Endothelial cell of umbilical vein (primary cell): ENCODE data around the gene BRSK1. TPM values are rescaled to one million over a fixed set of nuclear protein-coding genes. Genes with fewer than 3 reads are reported as not detected.

Source experiments
- BruUV-seq: library from RNA; stranded (reverse); fragments of 400-500 nt; replicated peaks from 2 replicates; lab custom pipeline; 2021; lab: Mats Ljungman, UMichigan
- CTCF ChIA-PET: fragments of 300-600, 350-600 bp; sonication (Branson Sonifier 250); formaldehyde crosslinking; loops from one replicate; lab custom pipeline; 2021; ENCODE audit warnings: antibody characterized with exemption, inconsistent platforms; lab: Charles Lee
- POLR2A ChIA-PET: fragments of 300-600, 350-600 bp; sonication (Branson Sonifier 250); formaldehyde crosslinking; loops from one replicate; lab custom pipeline; 2021; ENCODE audit warnings: antibody characterized with exemption, inconsistent platforms; lab: Charles Lee
- DNase-seq: peaks from one replicate; pipeline ENCODE4 v3.0.0-alpha.2; 2011; ENCODE audit warnings: low read depth, low spot score
- FAIRE-seq: peaks from 2 replicates; lab custom pipeline; 2011; peaks lifted over from hg19 to GRCh38; lab: Jason Lieb, UNC
- H2AFZ ChIP-seq: 2 replicates; pipeline ENCODE4 v1.6.0; 2012; ENCODE audit warnings: low read depth, low read length, control low read depth, inconsistent platforms
- H3K27ac ChIP-seq: 2 replicates; pipeline ENCODE4 v1.5.1; 2011; ENCODE audit warnings: low read depth, mild to moderate bottlenecking, control low read depth, low read length, moderate library complexity; ENCODE audit not compliant: insufficient read depth
- H3K27me3 ChIP-seq, 2 experiments: 2 replicates each; pipeline versions ENCODE4 v1.6.0 to v1.6.1; 2011; ENCODE audit warnings: low read length in 2 of 2, mixed read lengths in 1 of 2; ENCODE audit not compliant: control insufficient read depth in 2 of 2, insufficient read depth in 2 of 2
- H3K36me3 ChIP-seq, 2 experiments: 2 replicates in 1 of 2; 3 replicates in 1 of 2; pipeline ENCODE4 v1.5.1; 2011; ENCODE audit warnings: low read length in 2 of 2, mild to moderate bottlenecking in 1 of 2, moderate library complexity in 1 of 2; ENCODE audit not compliant: control insufficient read depth in 2 of 2, insufficient read depth in 2 of 2; ENCODE audit errors: extremely low read depth in 1 of 2
- H3K4me1 ChIP-seq: 3 replicates; pipeline ENCODE4 v1.5.1; 2011; ENCODE audit warnings: mild to moderate bottlenecking, low read length; ENCODE audit not compliant: control insufficient read depth, insufficient read depth; ENCODE audit errors: extremely low read depth
- H3K4me2 ChIP-seq: 2 replicates; pipeline ENCODE4 v1.6.1; 2011; ENCODE audit warnings: low read length, control low read depth, mixed read lengths; ENCODE audit not compliant: insufficient read depth
- H3K4me3 ChIP-seq, 3 experiments: fragments of 200-600 bp in 1 of 3; sonication (generic), shearing (Covaris generic) in 1 of 3; replicated peaks in 1 of 3; 2 replicates each; pipeline ENCODE4 v1.5.1; 2011 to 2016; ENCODE audit warnings: control low read depth in 3 of 3, low read length in 3 of 3, mild to moderate bottlenecking in 2 of 3, inconsistent platforms in 1 of 3, low read depth in 1 of 3, moderate library complexity in 1 of 3; ENCODE audit not compliant: insufficient read depth in 1 of 3
- H3K79me2 ChIP-seq: 2 replicates; pipeline ENCODE4 v1.6.0; 2012; ENCODE audit warnings: low read length, inconsistent platforms; ENCODE audit not compliant: control insufficient read depth, insufficient read depth
- H3K9ac ChIP-seq: replicated peaks from 2 replicates; pipeline ENCODE3; 2011; ENCODE audit warnings: low read length, control low read depth; ENCODE audit not compliant: insufficient read depth; ENCODE audit errors: extremely low read depth
- H3K9me1 ChIP-seq: replicated peaks from 3 replicates; pipeline ENCODE4 v1.6.0; 2011; ENCODE audit warnings: mild to moderate bottlenecking, low read length; ENCODE audit not compliant: control insufficient read depth, insufficient read depth; ENCODE audit errors: extremely low read depth
- H3K9me3 ChIP-seq: replicated peaks from 2 replicates; pipeline ENCODE4 v1.5.1; 2012; ENCODE audit warnings: low read length, inconsistent platforms; ENCODE audit not compliant: control insufficient read depth, insufficient read depth
- H4K20me1 ChIP-seq: replicated peaks from 2 replicates; pipeline ENCODE3; 2011; ENCODE audit warnings: mild to moderate bottlenecking, low read length; ENCODE audit not compliant: control insufficient read depth, insufficient read depth; ENCODE audit errors: extremely low read depth
- CTCF ChIP-seq, 2 donors: IDR thresholded peaks; 1 replicate in 1 of 2; 2 replicates in 1 of 2; pipeline ENCODE4 v1.5.1; 2011; ENCODE audit warnings: low read length in 2 of 2, mild to moderate bottlenecking in 2 of 2, moderate library complexity in 2 of 2, control low read depth in 1 of 2, inconsistent platforms in 1 of 2, low read depth in 1 of 2; ENCODE audit not compliant: insufficient read depth in 1 of 2; ENCODE audit errors: extremely low read depth in 1 of 2
- EZH2 ChIP-seq: IDR thresholded peaks from 2 replicates; pipeline ENCODE4 v1.6.1; 2012; ENCODE audit warnings: borderline replicate concordance, low read depth, mild to moderate bottlenecking, moderate library complexity, low read length, inconsistent platforms; ENCODE audit not compliant: severe bottlenecking
- FOS ChIP-seq: IDR thresholded peaks from 2 replicates; pipeline ENCODE4 v1.6.1; 2011; ENCODE audit warnings: mild to moderate bottlenecking, low read length, moderate library complexity, borderline replicate concordance; ENCODE audit not compliant: insufficient read depth
- GATA2 ChIP-seq: IDR thresholded peaks from 2 replicates; pipeline ENCODE4 v1.7.0; 2011; ENCODE audit warnings: low read depth, mild to moderate bottlenecking, moderate library complexity, mixed read lengths, low read length; ENCODE audit not compliant: insufficient read length, insufficient read depth
- JUN ChIP-seq: IDR thresholded peaks from 2 replicates; pipeline ENCODE4 v1.6.1; 2011; ENCODE audit warnings: borderline replicate concordance, low read depth; ENCODE audit not compliant: insufficient read length, insufficient read depth
- MAX ChIP-seq: IDR thresholded peaks from 2 replicates; pipeline ENCODE4 v1.6.1; 2011; ENCODE audit not compliant: insufficient read depth, insufficient read length
- MYC ChIP-seq: IDR thresholded peaks from one replicate; pipeline ENCODE4 v1.6.1; 2011; ENCODE audit warnings: mild to moderate bottlenecking, low read depth, low read length
- POLR2A ChIP-seq: IDR thresholded peaks from 2 replicates; pipeline ENCODE4 v1.6.1; 2012; ENCODE audit warnings: low read depth, mild to moderate bottlenecking, control low read depth, low read length
- POLR2AphosphoS5 ChIP-seq: IDR thresholded peaks from 2 replicates; pipeline ENCODE4 v1.6.1; 2012; ENCODE audit warnings: low read depth, mild to moderate bottlenecking, control low read depth, low read length, moderate library complexity; ENCODE audit not compliant: insufficient read depth
- dilution Hi-C: fragments of 300-500 bp; cut with MboI; formaldehyde crosslinking; loops from one replicate; pipeline ENCODE4 v1.15.0; 2019; ENCODE audit warnings: low sequenced_read_pairs; ENCODE audit not compliant: extremely low pct_ligation_motif_present
- intact Hi-C: fragments of 100-400 bp; cut with micrococcal nuclease; formaldehyde crosslinking; loops from one replicate; pipeline ENCODE4 v1.10.0; 2022
- polyA plus RNA-seq, 4 experiments: library from polyadenylated mRNA; depleted of rRNA in 3 of 4; stranded (reverse) in 3 of 4; unstranded in 1 of 4; fragments of >200 nt; gene quantifications; 2 replicates each; pipeline versions ENCODE4 v1.2.1 to v1.2.3, GENCODE V29; 2011 to 2012; ENCODE audit warnings: missing spikeins in 1 of 4
- total RNA-seq: library from RNA; stranded (reverse); gene quantifications from 2 replicates; pipeline ENCODE4 v1.2.3, GENCODE V29; 2021

BRSK1 gene
- total and polyA plus RNA-seq, 2 donors (not counting 3 experiments of a cell fraction or from before 2014, with no cell fraction given): 0.33 to 0.44 TPM

- Histone ChIP-seq H3K27ac (no peak overlapping the region), H3K79me2 (peaks cover 55% of the 10 kb centered on the region), H3K4me2 (no peak overlapping the region), H4K20me1 (no peaks in the 10 kb centered on the region), H3K4me3 (no peak overlapping the region), H3K27me3 (no peaks in the 10 kb centered on the region), H3K4me1 (peaks cover 13% of the 10 kb centered on the region), H3K9me1 (no peaks in the 10 kb centered on the region), H2AFZ (no peak overlapping the region), H3K9ac (no peak overlapping the region), H3K9me3 (no peaks in the 10 kb centered on the region), H3K36me3 (peaks cover 4 to 29% of the 10 kb centered on the region in 2 experiments)
- dilution Hi-C loops (no loop called here), intact Hi-C loops (no loop called here)
- DNase-seq (no peak), FAIRE-seq (no peak)
- ChIA-PET CTCF (no interaction called here), POLR2A (no interaction called here)
- no peak for TF ChIP-seq POLR2A
- no TSS peak for BruUV-seq
Observed at GRCh38 chr19:55247621-55248099, 36.1 kb upstream of the BRSK1 start.

- intact Hi-C loops: no loop called here
- H3K9me1 ChIP-seq: no peaks in the 10 kb centered on the region
- no peak overlapping the region for H3K4me2 ChIP-seq
- H3K4me1 ChIP-seq: peaks cover 18% of the 10 kb centered on the region
- no peak overlapping the region for H2AFZ ChIP-seq
- H3K27me3 ChIP-seq: no peaks in the 10 kb centered on the region
- TF ChIP-seq MAX (no peak), CTCF (IDR thresholded peaks at IDR 0.05; ENCODE audit: extremely low read depth in 1 of 2, insufficient read depth in 1 of 2, low read depth in 1 of 2, low read length in 2 of 2) (no peak), GATA2 (no peak), MYC (no peak), EZH2 (no peak), POLR2A (no peak), POLR2AphosphoS5 (no peak), FOS (no peak), JUN (no peak)
- dilution Hi-C loops: no loop called here
- DNase-seq (no peak), FAIRE-seq (no peak)
- peaks cover 61% of the 10 kb centered on the region for H3K79me2 ChIP-seq
- no peaks in the 10 kb centered on the region for H4K20me1 ChIP-seq
- H3K27ac ChIP-seq: no peak overlapping the region
- ChIA-PET CTCF (no interaction called here), POLR2A (no interaction called here)
- no peaks in the 10 kb centered on the region for H3K9me3 ChIP-seq
- H3K36me3 ChIP-seq: peaks cover 3 to 28% of the 10 kb centered on the region in 2 experiments
- no peak overlapping the region for H3K9ac ChIP-seq
- BruUV-seq: no TSS peak
- no peak overlapping the region for H3K4me3 ChIP-seq
Observed at GRCh38 chr19:55248166-55248675, 35.6 kb upstream of the BRSK1 start.
